H1 (cell line): ENCODE data around the gene MREG.

ENCODE experiments used
- POLR2AphosphoS5 ChIP-seq: IDR thresholded peaks from 2 replicates; pipeline ENCODE4 v1.6.1; 2011; ENCODE audit warnings: low read depth, low read length
- TF ChIP-seq, protein P1 (sequence below), 3 experiments: IDR thresholded peaks; 1 replicate in 2 of 3; 2 replicates in 1 of 3; pipeline versions ENCODE4 v1.5.1 to v1.6.1; 2011; ENCODE audit warnings: low read length in 3 of 3, mild to moderate bottlenecking in 3 of 3, inconsistent platforms in 2 of 3, low read depth in 1 of 3, moderate library complexity in 1 of 3; ENCODE audit not compliant: insufficient read depth in 1 of 3; ENCODE audit errors: control extremely low read depth in 1 of 3

DNA sequence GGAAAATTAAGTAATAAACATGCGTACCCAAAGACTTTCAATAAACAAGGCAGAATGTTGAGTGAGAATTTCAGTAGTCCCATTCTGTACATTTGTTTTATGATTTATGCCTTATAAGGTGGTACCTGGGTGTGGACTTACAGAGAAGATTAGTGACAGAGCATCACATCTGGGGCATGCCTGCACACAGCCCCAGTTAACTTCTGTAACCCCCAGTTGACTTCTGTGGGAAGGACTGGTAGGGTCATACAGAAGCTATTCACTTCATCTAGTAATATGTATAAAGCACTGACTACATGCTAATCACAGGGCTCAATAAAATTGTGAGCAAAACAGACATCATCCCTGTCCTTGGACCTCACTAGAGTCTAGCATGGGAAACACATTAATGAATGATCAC is 16.1 kb downstream of the MREG start:
- TF ChIP-seq POLR2AphosphoS5 = no peak
- TF ChIP-seq, protein P1, sequence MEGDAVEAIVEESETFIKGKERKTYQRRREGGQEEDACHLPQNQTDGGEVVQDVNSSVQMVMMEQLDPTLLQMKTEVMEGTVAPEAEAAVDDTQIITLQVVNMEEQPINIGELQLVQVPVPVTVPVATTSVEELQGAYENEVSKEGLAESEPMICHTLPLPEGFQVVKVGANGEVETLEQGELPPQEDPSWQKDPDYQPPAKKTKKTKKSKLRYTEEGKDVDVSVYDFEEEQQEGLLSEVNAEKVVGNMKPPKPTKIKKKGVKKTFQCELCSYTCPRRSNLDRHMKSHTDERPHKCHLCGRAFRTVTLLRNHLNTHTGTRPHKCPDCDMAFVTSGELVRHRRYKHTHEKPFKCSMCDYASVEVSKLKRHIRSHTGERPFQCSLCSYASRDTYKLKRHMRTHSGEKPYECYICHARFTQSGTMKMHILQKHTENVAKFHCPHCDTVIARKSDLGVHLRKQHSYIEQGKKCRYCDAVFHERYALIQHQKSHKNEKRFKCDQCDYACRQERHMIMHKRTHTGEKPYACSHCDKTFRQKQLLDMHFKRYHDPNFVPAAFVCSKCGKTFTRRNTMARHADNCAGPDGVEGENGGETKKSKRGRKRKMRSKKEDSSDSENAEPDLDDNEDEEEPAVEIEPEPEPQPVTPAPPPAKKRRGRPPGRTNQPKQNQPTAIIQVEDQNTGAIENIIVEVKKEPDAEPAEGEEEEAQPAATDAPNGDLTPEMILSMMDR (IDR thresholded peaks at IDR 0.05; ENCODE audit: control extremely low read depth in 1 of 3, insufficient read depth in 1 of 3, low read depth in 1 of 3, low read length in 3 of 3) = no peak
